PC-9 (cell line): ENCODE results near the gene RPP25L.

ENCODE experiments used
- CTCF ChIP-seq: fragments of 200-600 bp; sonication (generic); conservative IDR thresholded peaks from 2 replicates; pipeline ENCODE4 v1.6.1; 2017; ENCODE audit warnings: mixed run types, antibody characterized with exemption, mild to moderate bottlenecking, moderate library complexity
- EZH2 ChIP-seq: fragments of 200-600 bp; sonication (generic); IDR thresholded peaks from 2 replicates; pipeline ENCODE4 v1.8.0; 2017; ENCODE audit warnings: antibody characterized with exemption, low read depth

GRCh38 chr9:34607331-34607730 lies 4.6 kb downstream of the RPP25L start:
- no peak for TF ChIP-seq CTCF
- TF ChIP-seq EZH2, result no peak
